Breast epithelium (tissue), 3 donors: ENCODE measurements around the gene CORO1C.

Source experiments
- CTCF ChIP-seq, 3 donors: fragments of 450-650 bp; IDR thresholded peaks; one replicate each; pipeline ENCODE4 v1.5.1; 2016 to 2017; ENCODE audit warnings: antibody characterized with exemption in 3 of 3, mild to moderate bottlenecking in 3 of 3, moderate library complexity in 3 of 3
- POLR2AphosphoS5 ChIP-seq, 3 donors: sonication (generic); formaldehyde crosslinking; IDR thresholded peaks; one replicate each; pipeline ENCODE4 v1.6.1; 2017; ENCODE audit warnings: antibody characterized with exemption in 3 of 3

GRCh38 chr12:108696996-108697290, 34.4 kb downstream of the CORO1C start:
- TF ChIP-seq CTCF (IDR thresholded peaks at IDR 0.05) (no peak), POLR2AphosphoS5 (IDR thresholded peaks at IDR 0.05) (no peak)
